Cerebellar nuclear complex (tissue), 1 donor: ENCODE measurements around the gene ADRA2B.
"Not testable (repeated sequence)": the region's sequence is repeated elsewhere in the genome, so short reads cannot be mapped to it uniquely, and the experiment has no call there.

Source experiments
- DNase-seq, 2 experiments: peaks; one replicate each; lab custom pipeline; 2025; lab: John Stamatoyannopoulos, UW

ADRA2B gene

GRCh38 chr2:96067902-96068581 lies 48.3 kb downstream of the ADRA2B start:
- not testable (repeated sequence) for DNase-seq

- DNase-seq, result not testable (repeated sequence)
Observed at GRCh38 chr2:96067098-96067660, 49.2 kb downstream of the ADRA2B start.

- DNase-seq, result not testable (repeated sequence)
Observed at GRCh38 chr2:96066511-96066910, 49.9 kb downstream of the ADRA2B start.

GRCh38 chr2:96065954-96066353 lies 50.4 kb downstream of the ADRA2B start:
- not testable (repeated sequence) for DNase-seq

- DNase-seq, result no peak
Observed at GRCh38 chr2:96065381-96065930, 50.9 kb downstream of the ADRA2B start.

- not testable (repeated sequence) for DNase-seq
Observed at GRCh38 chr2:96064760-96065159, 51.6 kb downstream of the ADRA2B start.

- DNase-seq, result not testable (repeated sequence)
Observed at GRCh38 chr2:96064047-96064675, 52.2 kb downstream of the ADRA2B start.

GRCh38 chr2:96063116-96063899 lies 53.1 kb downstream of the ADRA2B start:
- DNase-seq, result not testable (repeated sequence)
